H1 (cell line): Measurements from ENCODE around the gene WDR75. TPM values are rescaled to one million over a fixed set of nuclear protein-coding genes. Genes with fewer than 3 reads are reported as not detected.

ENCODE experiments used
- ASH2L ChIP-seq: fragments of 200-600, 300-600 bp; sonication (generic); IDR thresholded peaks from one replicate; pipeline ENCODE4 v1.7.1; 2017; ENCODE audit warnings: low read length
- BACH1 ChIP-seq: IDR thresholded peaks from 2 replicates; pipeline ENCODE4 v1.6.1; 2012; ENCODE audit warnings: low read length, improper control_type of control experiment
- CBX5 ChIP-seq: fragments of 300-800, 300-1000 bp; sonication (generic); IDR thresholded peaks from 2 replicates; pipeline ENCODE4 v1.7.1; 2016; ENCODE audit warnings: antibody characterized with exemption, low read length, low read depth
- CHD7 ChIP-seq: fragments of 300-600 bp; sonication (generic); IDR thresholded peaks from 2 replicates; pipeline ENCODE4 v1.7.1; 2012; ENCODE audit warnings: low read length, moderate library complexity, mild to moderate bottlenecking, inconsistent platforms; ENCODE audit not compliant: insufficient replicate concordance
- CREB1 ChIP-seq: IDR thresholded peaks from 2 replicates; pipeline ENCODE4 v1.6.1; 2012; ENCODE audit warnings: inconsistent platforms
- SIN3A ChIP-seq, 2 experiments: IDR thresholded peaks in 1 of 2; conservative IDR thresholded peaks in 1 of 2; 2 replicates each; pipeline ENCODE4 v1.6.1; 2011 to 2012; ENCODE audit warnings: low read length in 2 of 2, improper control_type of control experiment in 1 of 2, low read depth in 1 of 2, mild to moderate bottlenecking in 1 of 2
- polyA plus RNA-seq, 7 experiments: library from polyadenylated mRNA; depleted of rRNA in 3 of 7; stranded (reverse) in 5 of 7; unstranded in 2 of 7; fragments of >200 nt in 5 of 7; fragments of 200-250 nt in 2 of 7; gene quantifications; 1 replicate in 5 of 7; 2 replicates in 1 of 7; 4 replicates in 1 of 7; pipeline versions ENCODE4 v1.2.1 to v1.2.3, GENCODE V29; 2011 to 2013; ENCODE audit warnings: missing spikeins in 2 of 7, mixed read lengths in 2 of 7
- total RNA-seq: library from RNA; stranded (reverse); fragmentation: NEBNext Ultra II Directional; extraction: Animal tissue kit (Norgen Biotek cat#: 25700); gene quantifications from 2 replicates; pipeline ENCODE4 v1.2.1, GENCODE V29; 2021

Gene WDR75
- total and polyA plus RNA-seq, 2 of the 8 experiments (the other 6 are each of a cell fraction or from before 2014, with no cell fraction given) = 26.9 to 77.1 TPM

- TF ChIP-seq CHD7 = no peak
- TF ChIP-seq ASH2L = no peak
- TF ChIP-seq SIN3A (conservative IDR thresholded peaks at IDR 0.05 in 1 of 2, IDR thresholded peaks at IDR 0.05 in 1 of 2; ENCODE audit: low read depth in 1 of 2, low read length in 2 of 2) = no peak
- no peak for TF ChIP-seq CREB1
- TF ChIP-seq BACH1 = no peak
- no peak for TF ChIP-seq CBX5
These were observed 36.5 kb downstream of the WDR75 start (continued) for GRCh38 chr2:189477756-189478155.
